DOHH2 (cell line): ENCODE measurements around the gene NHP2.

ENCODE experiments used
- H3F3A ChIP-seq: fragments of 200-600 bp; sonication (generic), shearing (Covaris generic); 2 replicates; pipeline ENCODE4 v1.6.0; 2016; ENCODE audit warnings: antibody characterized with exemption, mild to moderate bottlenecking; ENCODE audit not compliant: control insufficient read depth, insufficient read depth
- H3K27ac ChIP-seq: fragments of 200-600 bp; sonication (generic); 2 replicates; pipeline ENCODE4 v1.5.1; 2014; ENCODE audit warnings: low read depth, mild to moderate bottlenecking, low read length, moderate library complexity
- H3K27me3 ChIP-seq: fragments of 200-600 bp; sonication (generic); 2 replicates; pipeline ENCODE4 v1.6.1; 2014; ENCODE audit warnings: mild to moderate bottlenecking, low read length, mixed read lengths; ENCODE audit not compliant: control insufficient read depth
- H3K36me3 ChIP-seq: fragments of 200-600 bp; sonication (generic); 2 replicates; pipeline ENCODE4 v1.6.1; 2014; ENCODE audit warnings: mild to moderate bottlenecking, low read length, moderate library complexity, mixed read lengths; ENCODE audit not compliant: control insufficient read depth
- H3K4me1 ChIP-seq: fragments of 200-600 bp; sonication (generic); 2 replicates; pipeline ENCODE4 v1.6.1; 2014; ENCODE audit warnings: mild to moderate bottlenecking, low read length, mixed read lengths; ENCODE audit not compliant: control insufficient read depth
- H3K4me2 ChIP-seq: fragments of 200-600 bp; sonication (generic); 2 replicates; pipeline ENCODE4 v1.6.0; 2014; ENCODE audit warnings: mild to moderate bottlenecking, low read length, moderate library complexity
- H3K4me3 ChIP-seq: fragments of 200-600 bp; sonication (generic); 2 replicates; pipeline ENCODE4 v1.5.1; 2014; ENCODE audit warnings: mild to moderate bottlenecking, low read length, mixed read lengths
- H3K79me2 ChIP-seq: fragments of 200-600 bp; sonication (generic); 2 replicates; pipeline ENCODE4 v1.6.1; 2014; ENCODE audit warnings: mild to moderate bottlenecking, low read length, mixed read lengths; ENCODE audit not compliant: control insufficient read depth
- H3K9me2 ChIP-seq: fragments of 200-600 bp; sonication (generic); replicated peaks from 2 replicates; pipeline ENCODE4 v1.6.1; 2014; ENCODE audit warnings: mild to moderate bottlenecking, low read length, mixed read lengths; ENCODE audit not compliant: control insufficient read depth
- H3K9me3 ChIP-seq: fragments of 200-600 bp; sonication (generic); 2 replicates; pipeline ENCODE4 v1.6.1; 2014; ENCODE audit warnings: antibody characterized with exemption, low read length, mixed read lengths; ENCODE audit not compliant: control insufficient read depth, insufficient read depth
- H4K20me1 ChIP-seq: fragments of 200-600 bp; sonication (generic); 2 replicates; pipeline ENCODE4 v1.6.0; 2014; ENCODE audit warnings: low read depth, mild to moderate bottlenecking, antibody characterized with exemption, low read length, moderate library complexity; ENCODE audit not compliant: control insufficient read depth, insufficient read depth
- CTCF ChIP-seq: fragments of 200-600 bp; sonication (generic); IDR thresholded peaks from one replicate; pipeline ENCODE4 v1.5.1; 2014; ENCODE audit warnings: antibody characterized with exemption, mild to moderate bottlenecking, low read depth, low read length; ENCODE audit not compliant: poor library complexity, severe bottlenecking
- EZH2phosphoT487 ChIP-seq: fragments of 200-600 bp; sonication (generic); IDR thresholded peaks from 2 replicates; pipeline ENCODE4 v1.6.1; 2017; ENCODE audit warnings: borderline replicate concordance, mild to moderate bottlenecking, antibody characterized with exemption, low read length, moderate library complexity, mixed read lengths

The NHP2 gene

GRCh38 chr5:178176791-178177190 is 23.1 kb upstream of the NHP2 start:
- Histone ChIP-seq H3K4me1 (peaks cover 5% of the 10 kb centered on the region), H3K79me2 (no peaks in the 10 kb centered on the region), H3K9me2 (no peaks in the 10 kb centered on the region), H3F3A (0 out of 2 replicates have a peak, but pooled peaks cover 2% of the 10 kb centered on the region), H3K4me3 (no peak overlapping the region), H3K4me2 (no peak overlapping the region), H3K27me3 (no peaks in the 10 kb centered on the region), H3K27ac (no peak overlapping the region), H4K20me1 (no peaks in the 10 kb centered on the region), H3K36me3 (no peaks in the 10 kb centered on the region), H3K9me3 (no peaks in the 10 kb centered on the region)
- no peak for TF ChIP-seq CTCF
- TF ChIP-seq EZH2phosphoT487 = no peak

GRCh38 chr5:178174456-178174855 is 20.8 kb upstream of the NHP2 start:
- TF ChIP-seq CTCF (no peak), EZH2phosphoT487 (no peak)
- H3F3A ChIP-seq = 0 out of 2 replicates have a peak, but pooled peaks cover 2% of the 10 kb centered on the region
- H3K27me3 ChIP-seq = no peaks in the 10 kb centered on the region
- H3K36me3 ChIP-seq = no peaks in the 10 kb centered on the region
- no peaks in the 10 kb centered on the region for H3K9me2 ChIP-seq
- H4K20me1 ChIP-seq = no peaks in the 10 kb centered on the region
- H3K4me3 ChIP-seq = no peak overlapping the region
- no peak overlapping the region for H3K4me2 ChIP-seq
- H3K9me3 ChIP-seq = no peaks in the 10 kb centered on the region
- no peaks in the 10 kb centered on the region for H3K4me1 ChIP-seq
- H3K27ac ChIP-seq = no peak overlapping the region
- no peaks in the 10 kb centered on the region for H3K79me2 ChIP-seq

- H3K4me2 ChIP-seq = no peak overlapping the region
- H3K36me3 ChIP-seq = no peaks in the 10 kb centered on the region
- H3K79me2 ChIP-seq = no peaks in the 10 kb centered on the region
- H3K9me2 ChIP-seq = no peaks in the 10 kb centered on the region
- no peak overlapping the region for H3K27ac ChIP-seq
- no peak overlapping the region for H3K4me3 ChIP-seq
- H4K20me1 ChIP-seq = no peaks in the 10 kb centered on the region
- TF ChIP-seq CTCF = no peak
- TF ChIP-seq EZH2phosphoT487 = no peak
- no peaks in the 10 kb centered on the region for H3K27me3 ChIP-seq
- 0 out of 2 replicates have a peak, but pooled peaks cover 7% of the 10 kb centered on the region for H3F3A ChIP-seq
- peaks cover 11% of the 10 kb centered on the region for H3K4me1 ChIP-seq
- no peaks in the 10 kb centered on the region for H3K9me3 ChIP-seq
Observed at GRCh38 chr5:178170455-178170854, 16.8 kb upstream of the NHP2 start.
